OCI-LY1 (cell line): ENCODE measurements around the gene ITGA1.

ENCODE experiments used
- H2AFZ ChIP-seq: fragments of 200-600 bp; sonication (generic), shearing (Covaris generic); 2 replicates; pipeline ENCODE4 v1.6.0; 2014; ENCODE audit warnings: antibody characterized with exemption, mild to moderate bottlenecking, low read length
- H3F3A ChIP-seq: fragments of 200-600 bp; sonication (generic), shearing (Covaris generic); 2 replicates; pipeline ENCODE4 v1.6.0; 2014; ENCODE audit warnings: mild to moderate bottlenecking, antibody characterized with exemption, low read length, moderate library complexity; ENCODE audit not compliant: insufficient read depth
- H3K27ac ChIP-seq: fragments of 200-600 bp; sonication (generic); 2 replicates; pipeline ENCODE4 v1.5.1; 2014; ENCODE audit warnings: low read length, mixed run types, mild to moderate bottlenecking, low read depth; ENCODE audit not compliant: poor library complexity, severe bottlenecking
- H3K27me3 ChIP-seq: fragments of 200-600 bp; sonication (generic); 2 replicates; pipeline ENCODE4 v1.6.0; 2014; ENCODE audit warnings: antibody characterized with exemption, mild to moderate bottlenecking, low read length, moderate library complexity; ENCODE audit not compliant: insufficient read depth
- H3K36me3 ChIP-seq: fragments of 200-600 bp; sonication (generic); 2 replicates; pipeline ENCODE4 v1.6.1; 2014; ENCODE audit warnings: mild to moderate bottlenecking, antibody characterized with exemption, low read length, moderate library complexity, mixed read lengths; ENCODE audit not compliant: insufficient read depth
- H3K4me1 ChIP-seq: fragments of 200-600 bp; sonication (generic); 2 replicates; pipeline ENCODE4 v1.5.1; 2014; ENCODE audit warnings: mild to moderate bottlenecking, low read length, moderate library complexity; ENCODE audit not compliant: insufficient read depth, severe bottlenecking
- H3K4me2 ChIP-seq: fragments of 200-600 bp; sonication (generic), shearing (Covaris generic); 2 replicates; pipeline ENCODE4 v1.6.1; 2014; ENCODE audit warnings: low read length
- H3K4me3 ChIP-seq: fragments of 200-600 bp; sonication (generic); 2 replicates; pipeline ENCODE4 v1.5.1; 2014; ENCODE audit warnings: low read length, low read depth, mild to moderate bottlenecking, mixed read lengths; ENCODE audit not compliant: poor library complexity, severe bottlenecking
- H3K79me2 ChIP-seq: fragments of 200-600 bp; shearing (Covaris generic); 2 replicates; pipeline ENCODE4 v1.6.1; 2016; ENCODE audit warnings: mixed run types, low read length, mixed read lengths; ENCODE audit not compliant: insufficient read depth
- H3K9ac ChIP-seq: fragments of 200-600 bp; sonication (generic), shearing (Covaris generic); 2 replicates; pipeline ENCODE4 v1.6.1; 2014; ENCODE audit warnings: mild to moderate bottlenecking, low read length, mixed read lengths
- H3K9me2 ChIP-seq: fragments of 200-600 bp; sonication (generic), shearing (Covaris generic); 2 replicates; pipeline ENCODE4 v1.6.1; 2014; ENCODE audit warnings: low read depth, mild to moderate bottlenecking, low read length, mixed read lengths
- H3K9me3 ChIP-seq: fragments of 200-600 bp; shearing (Covaris generic); 2 replicates; pipeline ENCODE4 v1.6.1; 2014; ENCODE audit warnings: low read length, mixed read lengths
- H4K20me1 ChIP-seq: fragments of 200-600 bp; sonication (generic), shearing (Covaris generic); 2 replicates; pipeline ENCODE4 v1.6.0; 2016; ENCODE audit warnings: mild to moderate bottlenecking, low read length; ENCODE audit not compliant: insufficient read depth
- EZH2 ChIP-seq: fragments of 200-600 bp; sonication (generic), shearing (Covaris generic); IDR thresholded peaks from 2 replicates; pipeline ENCODE4 v1.8.0; 2017; ENCODE audit warnings: borderline replicate concordance, mixed run types, mild to moderate bottlenecking, antibody characterized with exemption, low read length, moderate library complexity, mixed read lengths
- TF ChIP-seq, protein P1 (sequence below): fragments of 200-600 bp; sonication (generic), shearing (Covaris generic); IDR thresholded peaks from 2 replicates; pipeline ENCODE4 v1.5.1; 2017; ENCODE audit warnings: mild to moderate bottlenecking, antibody characterized with exemption, low read length, moderate library complexity, mixed read lengths

ITGA1 gene

DNA sequence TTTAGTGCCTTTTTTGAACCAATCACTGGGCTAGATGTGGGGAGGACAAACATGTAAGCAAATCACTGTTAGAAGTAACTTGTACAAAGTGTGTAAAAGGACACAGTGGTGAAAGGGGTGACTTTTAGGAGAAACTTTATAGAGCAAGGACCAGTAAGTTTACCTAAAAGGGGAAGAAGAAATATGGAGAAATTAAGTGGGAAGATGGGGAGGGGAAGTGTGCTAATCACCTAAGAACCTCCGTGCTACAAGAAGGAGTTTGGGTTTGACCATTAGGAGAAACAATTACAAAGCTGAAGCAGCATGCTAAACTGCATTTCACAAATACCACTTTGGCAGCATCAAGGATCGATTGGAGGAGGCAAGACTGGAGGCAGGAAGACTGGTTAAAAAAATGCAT, 17.3 kb downstream of the ITGA1 start:
- no peak overlapping the region for H2AFZ ChIP-seq
- peaks cover 33% of the 10 kb centered on the region for H3K36me3 ChIP-seq
- no peaks in the 10 kb centered on the region for H3K9me3 ChIP-seq
- no peak overlapping the region for H3K27ac ChIP-seq
- H3K9ac ChIP-seq: no peak overlapping the region
- H3K4me3 ChIP-seq: no peak overlapping the region
- H3F3A ChIP-seq: no peaks in the 10 kb centered on the region
- H3K27me3 ChIP-seq: no peaks in the 10 kb centered on the region
- H3K79me2 ChIP-seq: peaks cover 27% of the 10 kb centered on the region
- TF ChIP-seq EZH2: no peak
- TF ChIP-seq, protein P1, sequence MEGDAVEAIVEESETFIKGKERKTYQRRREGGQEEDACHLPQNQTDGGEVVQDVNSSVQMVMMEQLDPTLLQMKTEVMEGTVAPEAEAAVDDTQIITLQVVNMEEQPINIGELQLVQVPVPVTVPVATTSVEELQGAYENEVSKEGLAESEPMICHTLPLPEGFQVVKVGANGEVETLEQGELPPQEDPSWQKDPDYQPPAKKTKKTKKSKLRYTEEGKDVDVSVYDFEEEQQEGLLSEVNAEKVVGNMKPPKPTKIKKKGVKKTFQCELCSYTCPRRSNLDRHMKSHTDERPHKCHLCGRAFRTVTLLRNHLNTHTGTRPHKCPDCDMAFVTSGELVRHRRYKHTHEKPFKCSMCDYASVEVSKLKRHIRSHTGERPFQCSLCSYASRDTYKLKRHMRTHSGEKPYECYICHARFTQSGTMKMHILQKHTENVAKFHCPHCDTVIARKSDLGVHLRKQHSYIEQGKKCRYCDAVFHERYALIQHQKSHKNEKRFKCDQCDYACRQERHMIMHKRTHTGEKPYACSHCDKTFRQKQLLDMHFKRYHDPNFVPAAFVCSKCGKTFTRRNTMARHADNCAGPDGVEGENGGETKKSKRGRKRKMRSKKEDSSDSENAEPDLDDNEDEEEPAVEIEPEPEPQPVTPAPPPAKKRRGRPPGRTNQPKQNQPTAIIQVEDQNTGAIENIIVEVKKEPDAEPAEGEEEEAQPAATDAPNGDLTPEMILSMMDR: no peak
- peaks cover 27% of the 10 kb centered on the region for H3K4me1 ChIP-seq
- H4K20me1 ChIP-seq: no peaks in the 10 kb centered on the region
- H3K4me2 ChIP-seq: no peak overlapping the region
- H3K9me2 ChIP-seq: no peaks in the 10 kb centered on the region

DNA sequence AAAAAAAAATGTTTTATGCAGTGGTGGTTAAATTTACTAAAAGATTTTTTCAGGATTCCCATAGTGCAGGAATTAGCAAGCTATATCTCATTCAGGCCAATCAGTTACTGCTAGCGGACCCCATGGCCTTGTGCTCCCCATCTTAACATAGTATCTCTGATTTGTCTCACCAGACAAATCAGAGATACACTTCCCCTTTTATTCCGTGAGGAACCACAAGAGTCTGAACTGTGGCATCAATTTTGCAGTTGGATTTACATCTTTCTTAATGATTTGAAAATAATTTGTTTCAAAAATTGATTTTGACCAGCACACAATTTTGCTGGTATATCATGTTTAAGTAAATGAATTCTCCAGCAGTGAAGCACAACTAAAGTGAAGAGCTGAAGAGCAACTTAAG, 17.9 kb downstream of the ITGA1 start:
- H3K9me2 ChIP-seq: no peaks in the 10 kb centered on the region
- no peak overlapping the region for H3K4me2 ChIP-seq
- no peaks in the 10 kb centered on the region for H3K27me3 ChIP-seq
- no peaks in the 10 kb centered on the region for H4K20me1 ChIP-seq
- TF ChIP-seq EZH2: no peak
- TF ChIP-seq, protein P1: no peak
- H3K4me3 ChIP-seq: no peak overlapping the region
- H3K79me2 ChIP-seq: peaks cover 22% of the 10 kb centered on the region
- peaks cover 33% of the 10 kb centered on the region for H3K36me3 ChIP-seq
- no peak overlapping the region for H2AFZ ChIP-seq
- no peaks in the 10 kb centered on the region for H3F3A ChIP-seq
- H3K4me1 ChIP-seq: peaks cover 27% of the 10 kb centered on the region
- H3K9ac ChIP-seq: no peak overlapping the region
- no peak overlapping the region for H3K27ac ChIP-seq
- H3K9me3 ChIP-seq: no peaks in the 10 kb centered on the region

DNA sequence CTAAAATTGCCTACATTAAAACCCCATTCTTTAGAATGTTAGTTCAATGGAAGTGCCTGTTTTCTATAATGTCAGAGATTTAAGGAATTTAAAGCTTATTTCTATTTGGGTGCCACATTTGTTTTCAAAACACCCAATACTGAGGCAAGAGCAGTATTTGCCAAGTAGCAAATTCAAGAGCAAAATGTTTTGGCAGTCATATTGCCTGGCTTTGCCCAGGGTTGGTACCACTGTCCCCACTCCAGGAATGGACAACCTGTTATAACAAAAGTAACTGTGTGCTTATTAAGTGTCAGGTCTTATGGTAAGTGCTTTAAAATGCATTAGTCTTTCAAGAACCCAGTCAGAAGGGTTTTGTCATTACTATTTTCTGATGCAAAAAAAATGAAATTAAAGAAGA, 19.3 kb downstream of the ITGA1 start:
- peaks cover 24% of the 10 kb centered on the region for H3K36me3 ChIP-seq
- no peaks in the 10 kb centered on the region for H3K27me3 ChIP-seq
- H3K4me3 ChIP-seq: no peak overlapping the region
- no peak overlapping the region for H3K4me2 ChIP-seq
- H2AFZ ChIP-seq: no peak overlapping the region
- no peaks in the 10 kb centered on the region for H4K20me1 ChIP-seq
- H3K4me1 ChIP-seq: peaks cover 15% of the 10 kb centered on the region
- no peaks in the 10 kb centered on the region for H3K9me3 ChIP-seq
- H3K27ac ChIP-seq: no peak overlapping the region
- H3K79me2 ChIP-seq: peaks cover 8% of the 10 kb centered on the region
- H3F3A ChIP-seq: no peaks in the 10 kb centered on the region
- no peak for TF ChIP-seq EZH2
- TF ChIP-seq, protein P1: no peak
- no peaks in the 10 kb centered on the region for H3K9me2 ChIP-seq
- H3K9ac ChIP-seq: no peak overlapping the region
